HepG2 (cell line): Measurements from ENCODE around the gene CCNYL1. TPM values are rescaled to one million over a fixed set of nuclear protein-coding genes. Genes with fewer than 3 reads are reported as not detected.

Experiments
- ARHGAP35 ChIP-seq: sonication (generic); formaldehyde crosslinking; IDR thresholded peaks from 2 replicates; pipeline ENCODE4 v1.9.0; 2022; ENCODE audit warnings: mild to moderate bottlenecking, inconsistent platforms, moderate library complexity, missing genetic modification reagents, borderline replicate concordance
- CBX5 ChIP-seq: sonication (generic); formaldehyde crosslinking; IDR thresholded peaks from 2 replicates; pipeline ENCODE4 v1.4.0; 2020; ENCODE audit warnings: missing genetic modification reagents, borderline replicate concordance
- FOXC1 ChIP-seq: sonication (generic); formaldehyde crosslinking; IDR thresholded peaks from 2 replicates; pipeline ENCODE4 v1.8.0; 2022; ENCODE audit warnings: mild to moderate bottlenecking, missing genetic modification reagents, borderline replicate concordance
- GRHL1 ChIP-seq: sonication (generic); formaldehyde crosslinking; conservative IDR thresholded peaks from 2 replicates; pipeline ENCODE4 v1.8.0; 2022; ENCODE audit warnings: missing genetic modification reagents
- IRF9 ChIP-seq: sonication (generic); formaldehyde crosslinking; IDR thresholded peaks from 2 replicates; pipeline ENCODE4 v1.8.0; 2022; ENCODE audit warnings: missing genetic modification reagents, mild to moderate bottlenecking, borderline replicate concordance
- PBX2 ChIP-seq: IDR thresholded peaks from 2 replicates; pipeline ENCODE4 v1.6.1; 2016; ENCODE audit warnings: control low read depth
- ZNF713 ChIP-seq: sonication (generic); formaldehyde crosslinking; IDR thresholded peaks from 2 replicates; pipeline ENCODE4 v1.4.0; 2020; ENCODE audit warnings: mild to moderate bottlenecking, missing genetic modification reagents
- ZNF776 ChIP-seq: sonication (generic); formaldehyde crosslinking; IDR thresholded peaks from 2 replicates; pipeline ENCODE4 v1.4.0; 2020; ENCODE audit warnings: mild to moderate bottlenecking, missing genetic modification reagents
- polyA plus RNA-seq, 8 experiments: library from polyadenylated mRNA; depleted of rRNA in 3 of 8; stranded (reverse) in 7 of 8; unstranded in 1 of 8; fragments of >200 nt; fragmentation: Illumina TruSeq in 4 of 8; extraction: Trizol in 4 of 8; gene quantifications; 2 replicates each; pipeline versions ENCODE4 v1.2.1 to v1.2.3, GENCODE V29; 2011 to 2016; ENCODE audit warnings: low read depth in 4 of 8, missing spikeins in 1 of 8, mixed read lengths in 1 of 8; ENCODE audit not compliant: insufficient read depth in 1 of 8
- total RNA-seq, 5 experiments: library from RNA; depleted of rRNA; stranded (reverse); fragments of >200 nt; fragmentation: Illumina TruSeq; extraction: Trizol; gene quantifications; 2 replicates each; pipeline ENCODE4 v1.2.3, GENCODE V29; 2016; ENCODE audit warnings: low read depth in 1 of 5
- TF ChIP-seq, protein P1 (sequence below): sonication (generic); formaldehyde crosslinking; IDR thresholded peaks from 2 replicates; pipeline ENCODE4 v1.8.1; 2023; ENCODE audit warnings: missing genetic modification reagents, inconsistent platforms, borderline replicate concordance
- TF ChIP-seq, protein P2 (sequence below): sonication (generic); formaldehyde crosslinking; IDR thresholded peaks from 2 replicates; pipeline ENCODE4 v1.5.1; 2020; ENCODE audit warnings: mild to moderate bottlenecking, missing genetic modification reagents, moderate library complexity
- TF ChIP-seq, protein P3 (sequence below): sonication (generic); formaldehyde crosslinking; IDR thresholded peaks from 2 replicates; pipeline ENCODE4 v1.5.0; 2020; ENCODE audit warnings: missing genetic modification reagents

The CCNYL1 gene
- total and polyA plus RNA-seq, 2 of the 13 experiments (the other 11 are each of a cell fraction or from before 2014, with no cell fraction given): 12.5 to 16.2 TPM

- no peak for TF ChIP-seq ARHGAP35 (CRISPR knock-in tag)
- no peak for TF ChIP-seq CBX5 (CRISPR knock-in tag)
- no peak for TF ChIP-seq ZNF776 (CRISPR knock-in tag)
- no peak for TF ChIP-seq FOXC1 (CRISPR knock-in tag)
- TF ChIP-seq, protein P1, sequence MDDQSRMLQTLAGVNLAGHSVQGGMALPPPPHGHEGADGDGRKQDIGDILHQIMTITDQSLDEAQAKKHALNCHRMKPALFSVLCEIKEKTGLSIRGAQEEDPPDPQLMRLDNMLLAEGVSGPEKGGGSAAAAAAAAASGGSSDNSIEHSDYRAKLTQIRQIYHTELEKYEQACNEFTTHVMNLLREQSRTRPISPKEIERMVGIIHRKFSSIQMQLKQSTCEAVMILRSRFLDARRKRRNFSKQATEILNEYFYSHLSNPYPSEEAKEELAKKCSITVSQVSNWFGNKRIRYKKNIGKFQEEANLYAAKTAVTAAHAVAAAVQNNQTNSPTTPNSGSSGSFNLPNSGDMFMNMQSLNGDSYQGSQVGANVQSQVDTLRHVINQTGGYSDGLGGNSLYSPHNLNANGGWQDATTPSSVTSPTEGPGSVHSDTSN (CRISPR knock-in tag): no peak
- TF ChIP-seq GRHL1: no peak
- no peak for TF ChIP-seq IRF9 (CRISPR knock-in tag)
- TF ChIP-seq ZNF713 (CRISPR knock-in tag): no peak
- TF ChIP-seq, protein P2, sequence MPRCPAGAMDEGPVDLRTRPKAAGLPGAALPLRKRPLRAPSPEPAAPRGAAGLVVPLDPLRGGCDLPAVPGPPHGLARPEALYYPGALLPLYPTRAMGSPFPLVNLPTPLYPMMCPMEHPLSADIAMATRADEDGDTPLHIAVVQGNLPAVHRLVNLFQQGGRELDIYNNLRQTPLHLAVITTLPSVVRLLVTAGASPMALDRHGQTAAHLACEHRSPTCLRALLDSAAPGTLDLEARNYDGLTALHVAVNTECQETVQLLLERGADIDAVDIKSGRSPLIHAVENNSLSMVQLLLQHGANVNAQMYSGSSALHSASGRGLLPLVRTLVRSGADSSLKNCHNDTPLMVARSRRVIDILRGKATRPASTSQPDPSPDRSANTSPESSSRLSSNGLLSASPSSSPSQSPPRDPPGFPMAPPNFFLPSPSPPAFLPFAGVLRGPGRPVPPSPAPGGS (CRISPR knock-in tag): no peak
- TF ChIP-seq, protein P3, sequence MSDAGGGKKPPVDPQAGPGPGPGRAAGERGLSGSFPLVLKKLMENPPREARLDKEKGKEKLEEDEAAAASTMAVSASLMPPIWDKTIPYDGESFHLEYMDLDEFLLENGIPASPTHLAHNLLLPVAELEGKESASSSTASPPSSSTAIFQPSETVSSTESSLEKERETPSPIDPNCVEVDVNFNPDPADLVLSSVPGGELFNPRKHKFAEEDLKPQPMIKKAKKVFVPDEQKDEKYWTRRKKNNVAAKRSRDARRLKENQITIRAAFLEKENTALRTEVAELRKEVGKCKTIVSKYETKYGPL (CRISPR knock-in tag): no peak
- TF ChIP-seq PBX2 (CRISPR knock-in tag): no peak
Measured at GRCh38 chr2:207744050-207744449, 32.6 kb downstream of the CCNYL1 start (continued).
